Hippocampal formation (tissue), 2 donors: ENCODE measurements around the gene TSC2.
"Not testable (repeated sequence)": the region's sequence is repeated elsewhere in the genome, so short reads cannot be mapped to it uniquely, and the experiment has no call there.

ENCODE experiments used
- DNase-seq, 2 donors: peaks; one replicate each; lab custom pipeline; 2025; lab: John Stamatoyannopoulos, UW

TSC2 gene

DNA sequence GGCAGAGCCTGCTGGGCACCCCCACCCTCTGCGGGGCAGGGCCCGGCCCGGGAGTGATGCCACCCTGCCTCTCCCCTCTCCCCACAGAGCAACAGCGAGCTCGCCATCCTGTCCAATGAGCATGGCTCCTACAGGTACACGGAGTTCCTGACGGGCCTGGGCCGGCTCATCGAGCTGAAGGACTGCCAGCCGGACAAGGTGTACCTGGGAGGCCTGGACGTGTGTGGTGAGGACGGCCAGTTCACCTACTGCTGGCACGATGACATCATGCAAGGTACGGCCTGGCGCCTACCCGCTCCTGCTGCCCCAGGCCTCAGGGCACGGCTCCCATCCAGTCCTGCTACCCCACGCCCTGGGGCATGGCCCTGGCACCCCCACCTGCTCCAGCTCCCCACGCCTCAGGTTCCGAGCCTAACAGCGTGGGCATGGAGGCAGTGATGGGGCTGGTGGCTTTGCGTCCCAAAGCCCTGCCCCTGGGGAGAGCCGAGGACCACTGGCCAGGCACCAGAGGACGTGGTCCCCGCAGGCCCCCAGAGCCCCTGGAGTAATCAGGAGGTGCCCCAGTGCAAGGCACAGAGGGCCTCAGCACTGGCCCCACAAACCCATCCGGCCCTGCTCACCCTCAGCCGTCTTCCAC is 38.4 kb downstream of the TSC2 start:
- no peak for DNase-seq

DNA sequence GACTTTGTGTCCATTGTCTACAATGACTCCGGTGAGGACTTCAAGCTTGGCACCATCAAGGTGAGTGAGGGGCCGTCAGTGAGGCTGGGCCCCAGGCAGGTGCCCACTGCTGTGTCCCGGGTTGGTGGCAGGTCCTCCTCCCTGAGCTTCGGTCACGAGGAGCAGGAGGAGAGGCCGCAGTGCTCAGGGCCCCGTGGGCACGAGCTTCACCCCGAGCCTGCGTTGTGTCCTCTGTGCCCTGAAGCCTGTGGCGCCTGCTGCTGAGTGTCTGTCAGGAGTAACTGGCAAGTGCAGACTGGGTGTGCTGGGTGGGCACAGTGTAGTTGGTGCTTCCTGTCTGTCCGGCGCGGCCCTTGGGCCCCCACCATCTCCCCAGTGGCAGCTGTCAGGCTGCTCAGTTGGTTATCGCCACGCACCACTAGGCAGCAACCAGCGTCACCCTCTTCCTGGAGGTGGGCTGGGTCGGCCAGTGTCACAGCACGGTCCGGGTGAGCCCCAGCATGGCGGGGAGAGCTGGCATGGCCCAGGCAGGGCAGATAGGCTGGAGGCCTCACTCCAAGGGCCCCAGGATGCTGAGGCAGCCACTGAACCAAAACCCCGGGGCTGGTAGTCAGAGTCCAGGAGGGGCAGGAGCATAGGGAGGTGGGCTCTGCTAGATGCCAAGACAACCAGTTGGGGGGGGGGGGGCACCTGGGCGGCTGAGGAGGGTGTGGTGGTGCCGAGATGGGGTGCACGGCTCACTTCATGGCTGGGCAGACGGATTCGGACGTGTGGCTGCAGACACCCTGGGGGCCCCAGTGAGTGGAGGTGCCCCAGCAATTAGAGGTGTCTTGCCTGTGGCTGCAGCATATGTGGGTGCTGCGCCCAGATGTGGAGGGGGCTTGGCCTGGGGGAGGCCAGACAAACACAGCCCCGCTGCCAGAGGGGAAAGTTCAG is 39.3 kb downstream of the TSC2 start:
- DNase-seq: no peak

DNA sequence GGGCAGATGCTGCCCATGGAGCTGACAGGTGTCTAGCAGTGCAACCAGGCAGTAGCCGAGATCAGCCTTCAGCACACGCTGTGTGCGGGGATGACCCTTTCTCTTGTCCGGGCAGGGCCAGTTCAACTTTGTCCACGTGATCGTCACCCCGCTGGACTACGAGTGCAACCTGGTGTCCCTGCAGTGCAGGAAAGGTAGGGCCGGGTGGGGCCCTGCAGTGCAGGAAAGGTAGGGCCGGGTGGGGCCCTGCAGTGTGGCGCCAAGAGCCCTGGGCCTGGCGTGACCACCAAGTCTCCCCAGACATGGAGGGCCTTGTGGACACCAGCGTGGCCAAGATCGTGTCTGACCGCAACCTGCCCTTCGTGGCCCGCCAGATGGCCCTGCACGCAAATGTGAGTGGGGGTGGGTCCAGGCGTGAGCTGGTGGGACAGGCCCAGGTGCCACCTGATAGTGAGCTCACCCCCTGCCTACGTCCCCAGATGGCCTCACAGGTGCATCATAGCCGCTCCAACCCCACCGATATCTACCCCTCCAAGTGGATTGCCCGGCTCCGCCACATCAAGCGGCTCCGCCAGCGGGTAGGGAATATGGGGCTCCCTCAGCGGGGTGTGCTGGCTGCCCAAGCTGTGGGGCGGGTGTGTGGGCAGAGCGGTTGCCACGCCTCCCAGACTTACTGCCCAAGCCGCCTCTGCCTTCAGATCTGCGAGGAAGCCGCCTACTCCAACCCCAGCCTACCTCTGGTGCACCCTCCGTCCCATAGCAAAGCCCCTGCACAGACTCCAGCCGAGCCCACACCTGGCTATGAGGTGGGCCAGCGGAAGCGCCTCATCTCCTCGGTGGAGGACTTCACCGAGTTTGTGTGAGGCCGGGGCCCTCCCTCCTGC is 40.2 kb downstream of the TSC2 start:
- no peak for DNase-seq

DNA sequence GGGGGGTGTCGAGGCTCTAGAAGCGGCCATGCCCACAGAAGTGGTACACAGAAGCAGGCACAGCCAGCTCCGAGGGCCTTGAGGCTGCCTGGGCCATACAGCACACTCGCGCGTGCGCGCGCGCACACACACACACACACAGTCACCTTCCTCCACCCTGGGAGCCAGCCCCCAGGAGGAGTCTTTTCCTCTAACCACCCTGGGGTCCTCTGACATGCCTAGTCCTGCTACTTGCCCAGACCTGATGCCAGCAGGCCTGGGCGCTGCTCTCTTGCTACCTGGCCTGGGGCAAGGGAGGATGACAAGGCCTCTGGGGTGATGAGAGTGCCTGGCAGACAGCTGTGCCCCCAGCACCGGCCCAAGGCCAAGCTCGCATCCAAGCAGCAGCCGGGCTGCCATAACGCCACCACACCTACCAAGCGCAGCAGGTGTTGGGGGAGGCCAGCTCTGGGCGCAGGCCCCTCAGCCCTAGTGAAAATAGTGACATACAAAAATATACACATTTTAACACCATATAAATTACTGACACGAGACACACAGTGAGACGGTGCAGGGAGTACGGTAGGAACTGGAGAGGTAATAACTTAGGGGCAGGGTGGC is 41.1 kb downstream of the TSC2 start:
- DNase-seq: no peak

DNA sequence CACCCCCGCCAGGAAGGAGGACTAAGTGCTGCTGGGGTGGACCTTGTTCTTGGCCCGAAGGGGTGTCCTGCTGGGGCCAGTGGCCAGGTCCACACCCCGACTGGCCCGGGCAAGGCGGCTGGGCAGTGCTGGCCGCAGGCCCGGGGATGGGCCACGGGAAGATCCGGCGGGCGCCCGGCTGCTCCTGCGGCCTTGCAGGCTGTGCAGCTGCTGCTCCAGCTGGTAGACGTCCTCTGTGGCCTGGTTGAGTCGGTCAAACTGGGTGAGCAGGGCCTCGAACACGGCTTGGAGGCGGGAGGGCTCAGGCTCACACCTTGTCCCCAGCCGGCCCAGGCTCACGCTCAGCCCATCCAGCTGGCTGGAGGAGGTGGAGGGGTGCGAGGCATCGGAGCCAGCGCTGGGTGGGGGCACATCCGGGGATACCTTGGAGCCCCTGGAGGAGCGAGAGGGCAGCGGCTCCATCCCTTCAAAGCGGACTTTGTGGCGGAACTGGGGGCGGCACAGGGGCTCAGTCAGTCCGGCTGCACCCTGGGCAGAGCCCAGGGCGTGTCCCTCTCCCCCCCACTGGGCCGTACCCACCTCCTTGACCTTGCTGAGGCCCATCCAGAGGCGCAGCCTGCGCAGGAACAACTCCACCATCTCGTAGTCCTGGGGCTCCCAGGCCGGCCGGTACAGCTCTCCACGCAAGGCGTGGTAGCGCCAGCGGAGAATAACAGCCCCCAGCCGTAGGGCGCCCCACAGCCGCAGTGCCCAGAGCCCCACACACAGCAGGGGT is 42.1 kb downstream of the TSC2 start:
- DNase-seq: no peak

DNA sequence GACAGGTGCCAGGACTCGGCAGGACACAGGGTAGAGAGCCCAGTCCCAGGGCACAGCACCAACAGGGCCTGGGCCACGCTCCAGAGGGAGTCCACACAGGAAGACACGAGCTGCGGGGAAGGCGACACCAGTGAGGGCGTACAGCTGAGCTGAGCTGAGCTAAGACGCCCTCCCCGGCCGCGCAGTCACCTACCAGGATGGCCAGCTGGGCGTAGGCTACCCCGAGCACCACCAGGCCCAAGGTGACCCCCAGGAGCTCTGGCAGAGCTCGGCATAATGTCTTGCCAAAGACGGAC is 42.6 kb downstream of the TSC2 start:
- no peak for DNase-seq

DNA sequence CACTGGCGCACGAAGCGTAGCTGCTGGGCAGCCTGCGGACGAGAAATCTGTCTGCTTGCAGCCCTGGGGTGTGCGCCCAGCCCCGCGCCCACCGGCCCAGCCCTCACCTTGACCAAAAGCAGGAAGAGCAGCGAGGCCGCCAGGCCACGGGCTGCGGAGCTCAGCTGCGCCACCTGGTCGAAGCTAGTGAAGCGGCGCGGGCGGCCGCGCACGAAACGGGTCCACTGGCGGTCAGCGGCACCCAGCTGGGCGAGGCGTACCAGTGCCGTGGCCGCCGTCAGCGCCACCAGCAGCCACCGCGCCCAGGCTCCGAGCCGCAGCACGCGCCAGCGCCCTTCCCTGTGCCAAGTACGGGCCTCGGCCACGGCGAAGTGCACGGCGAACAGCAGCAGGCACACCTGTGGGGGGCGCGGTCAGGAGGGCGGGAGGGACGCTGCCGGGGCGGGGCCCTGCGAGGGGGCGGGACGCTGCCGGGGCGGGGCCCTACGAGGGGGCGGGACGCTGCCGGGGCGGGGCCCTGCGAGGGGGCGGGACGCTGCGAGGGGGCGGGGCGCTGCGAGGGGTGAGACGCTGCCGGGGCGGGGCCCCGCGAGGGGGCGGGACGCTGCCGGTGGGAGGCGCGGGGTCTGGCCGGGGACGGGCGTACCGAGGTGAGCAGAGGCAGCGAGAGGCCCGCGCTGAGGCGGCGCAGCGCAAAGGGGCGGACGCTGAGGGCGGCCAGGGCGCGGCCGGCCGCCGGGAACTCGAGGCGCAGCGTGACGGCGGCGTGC is 43.2 kb downstream of the TSC2 start:
- DNase-seq: no peak

DNA sequence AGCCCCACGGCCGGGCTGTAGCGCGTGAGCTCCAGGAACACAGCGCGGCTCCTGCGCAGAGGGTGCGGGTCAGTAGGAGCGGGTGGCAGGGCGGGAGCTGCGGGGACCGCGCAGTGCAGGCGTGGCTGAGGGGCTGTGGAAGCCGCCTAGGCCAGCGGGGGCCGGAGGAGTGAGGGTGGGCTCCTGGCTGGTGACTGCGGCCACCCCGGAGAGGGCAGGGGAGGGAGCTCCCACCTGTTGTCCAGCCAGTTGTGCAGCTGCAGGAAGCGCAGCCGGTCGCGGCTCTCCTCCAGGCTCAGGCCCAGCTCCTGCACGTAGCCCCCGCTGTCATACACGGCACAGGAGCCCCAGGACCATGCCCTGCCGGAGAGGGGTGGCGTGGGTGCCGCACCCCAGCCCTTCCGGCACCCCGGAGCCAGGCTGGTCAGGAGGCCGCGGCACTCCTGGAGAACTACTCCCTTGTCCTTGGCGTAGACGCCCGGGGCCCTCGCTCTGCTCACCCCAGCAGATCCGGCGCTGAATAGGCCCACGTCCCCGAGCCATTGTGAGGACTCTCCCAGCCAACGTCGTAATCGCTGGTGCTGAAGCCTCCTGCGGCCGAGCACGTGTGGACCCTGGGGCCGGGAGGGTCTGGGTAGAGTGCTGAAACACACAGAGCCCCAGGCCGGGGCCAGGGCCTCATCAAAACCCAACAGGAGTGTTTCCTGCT is 43.9 kb downstream of the TSC2 start:
- DNase-seq: no peak

DNA sequence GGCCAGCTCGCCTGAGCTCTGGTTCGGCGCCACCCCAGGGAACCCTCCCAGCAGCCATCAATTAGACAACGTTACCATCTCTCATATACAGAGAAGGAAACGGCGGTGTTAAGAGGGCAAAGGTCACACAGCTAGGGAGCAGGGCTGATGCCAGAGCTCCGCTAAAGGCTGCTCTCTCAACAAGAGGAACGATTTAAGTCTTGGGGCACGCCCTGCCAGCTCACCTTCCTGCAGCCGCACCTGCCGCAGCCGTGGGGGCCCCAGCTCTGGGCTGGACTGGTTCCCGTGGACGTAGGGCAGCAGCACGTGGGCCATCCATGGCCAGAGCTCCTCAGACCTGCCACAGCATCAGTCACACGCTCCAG is 44.5 kb downstream of the TSC2 start:
- no peak for DNase-seq

DNA sequence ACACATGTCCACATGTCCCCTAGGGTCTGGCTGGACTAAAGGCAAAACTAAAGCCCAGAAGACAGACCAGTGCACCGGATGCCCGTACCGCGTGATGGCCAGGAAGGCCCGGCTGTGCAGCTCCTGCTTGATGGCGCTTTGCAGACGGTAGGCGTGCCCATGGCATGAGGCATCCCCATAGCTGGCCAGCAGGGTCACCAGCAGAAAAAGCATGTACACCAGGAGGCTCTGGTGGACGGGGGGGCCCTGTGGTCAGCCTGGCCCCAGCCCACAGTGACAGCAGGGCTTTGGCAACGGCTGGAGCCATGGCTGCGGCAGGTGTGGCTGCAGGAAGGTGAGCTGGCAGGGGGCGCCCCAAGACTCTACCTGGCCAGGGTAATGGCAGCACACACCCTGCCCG is 45.1 kb downstream of the TSC2 start:
- DNase-seq: no peak

DNA sequence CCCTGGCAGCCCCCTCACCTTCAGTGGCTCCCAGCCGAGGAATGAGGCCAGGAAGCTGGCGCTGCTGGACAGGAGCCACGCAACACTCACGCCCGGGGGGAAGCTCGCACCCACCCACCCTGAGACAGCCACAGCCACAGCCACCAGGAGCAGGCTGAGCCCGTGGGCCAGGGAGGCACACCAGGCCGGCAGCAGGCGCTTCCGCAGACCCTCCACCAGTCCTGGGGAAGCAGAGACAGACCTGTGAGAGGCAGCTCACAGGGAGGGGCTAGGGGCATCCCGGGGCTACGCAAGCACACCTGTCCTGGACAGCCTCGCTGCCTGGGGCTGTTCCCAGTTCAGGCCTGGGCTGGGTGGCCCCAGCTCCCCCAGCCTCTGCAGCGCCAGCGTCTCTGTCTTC is 46.0 kb downstream of the TSC2 start:
- no peak for DNase-seq

DNA sequence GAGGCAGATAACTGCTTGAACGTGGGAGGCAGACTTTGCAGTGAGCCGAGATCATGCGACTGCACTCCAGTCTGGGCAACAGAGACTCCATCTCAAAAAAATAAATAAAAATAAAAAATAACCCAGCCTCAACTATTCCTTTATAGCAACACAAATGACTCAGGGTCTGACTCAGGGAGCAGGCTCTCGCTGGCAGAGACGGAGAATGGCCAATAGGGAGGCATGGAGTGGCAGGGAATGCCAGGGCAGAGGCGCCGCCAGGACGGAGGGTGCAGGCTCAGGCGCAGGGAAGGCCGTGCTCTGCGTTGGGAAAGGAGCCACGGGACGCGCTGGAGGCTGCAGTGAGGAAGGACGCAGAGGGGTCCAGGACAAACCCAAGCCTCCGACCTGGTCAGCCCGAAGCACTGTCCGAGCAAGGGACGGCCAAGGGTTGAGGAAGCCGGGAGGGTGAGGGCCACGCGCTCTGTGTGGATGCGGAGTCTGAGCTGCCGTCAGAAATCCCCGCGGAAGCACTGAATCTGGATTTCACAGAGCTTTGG is 47.6 kb downstream of the TSC2 start:
- no peak for DNase-seq

DNA sequence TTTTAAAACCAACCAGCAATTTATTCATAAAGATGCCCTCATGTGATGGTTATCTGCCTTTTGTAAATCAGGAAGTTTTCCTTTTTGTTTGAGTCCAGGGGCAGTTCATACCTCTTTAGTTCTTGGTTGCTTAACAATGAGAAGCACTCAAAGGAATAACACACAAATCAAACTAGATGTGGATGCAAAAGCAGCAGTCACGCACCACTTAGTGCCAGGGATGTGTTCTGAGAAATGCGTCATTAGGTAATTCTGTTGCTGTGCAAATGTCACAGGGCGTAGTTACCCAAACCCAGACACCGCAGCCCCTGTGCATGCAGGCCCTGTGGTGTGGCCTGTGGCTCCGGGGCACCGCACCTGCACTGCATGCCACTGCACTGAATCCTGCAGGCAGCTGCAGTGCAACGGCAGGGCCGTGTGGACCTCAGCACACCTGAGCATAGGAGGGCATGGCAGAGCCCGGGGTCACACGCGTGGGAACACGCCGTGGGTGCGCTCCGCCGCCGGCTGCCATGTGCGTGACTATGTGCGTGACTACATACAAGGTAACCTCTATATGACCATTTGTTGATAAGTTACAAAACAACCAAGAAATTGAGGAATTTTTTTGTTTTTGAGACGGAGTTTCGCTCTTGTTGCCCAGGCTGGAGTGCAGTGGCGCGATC is 48.3 kb downstream of the TSC2 start:
- DNase-seq: no peak

DNA sequence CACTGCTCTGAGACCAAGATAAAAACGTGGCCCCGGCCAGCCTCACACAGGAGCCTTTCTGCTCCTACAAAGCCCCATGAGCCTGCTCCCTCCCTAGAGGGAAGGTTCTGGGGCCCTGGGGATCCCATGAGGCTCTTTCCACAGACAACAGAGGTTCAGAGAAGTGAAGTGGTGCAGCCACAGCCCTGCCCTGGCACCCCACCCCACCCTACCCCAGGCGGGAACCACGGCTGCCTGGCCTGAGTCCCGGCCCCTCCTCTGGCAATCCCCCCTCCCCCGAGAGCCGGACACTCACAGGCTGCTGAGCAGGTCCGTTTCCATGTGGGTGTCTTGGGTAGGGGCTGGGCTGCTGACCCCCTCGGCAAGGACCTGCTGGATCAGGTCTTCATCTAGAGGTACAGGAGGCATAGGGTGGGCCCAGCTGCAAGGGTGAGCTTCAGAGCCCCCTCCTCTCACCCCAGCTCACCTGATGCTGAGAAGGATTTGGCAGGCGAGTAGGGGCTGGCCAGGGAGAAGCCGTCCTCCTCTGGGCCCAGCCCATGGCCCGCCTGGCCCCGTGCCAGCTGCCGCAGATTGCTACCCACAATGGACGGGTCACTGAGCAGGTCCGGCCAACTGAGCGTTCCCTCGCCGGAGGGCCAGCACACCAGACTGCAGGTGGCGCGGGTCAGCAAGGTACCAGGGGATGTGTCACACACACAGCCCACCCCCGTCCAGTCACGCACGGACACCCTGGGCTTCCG is 49.2 kb downstream of the TSC2 start:
- no peak for DNase-seq

DNA sequence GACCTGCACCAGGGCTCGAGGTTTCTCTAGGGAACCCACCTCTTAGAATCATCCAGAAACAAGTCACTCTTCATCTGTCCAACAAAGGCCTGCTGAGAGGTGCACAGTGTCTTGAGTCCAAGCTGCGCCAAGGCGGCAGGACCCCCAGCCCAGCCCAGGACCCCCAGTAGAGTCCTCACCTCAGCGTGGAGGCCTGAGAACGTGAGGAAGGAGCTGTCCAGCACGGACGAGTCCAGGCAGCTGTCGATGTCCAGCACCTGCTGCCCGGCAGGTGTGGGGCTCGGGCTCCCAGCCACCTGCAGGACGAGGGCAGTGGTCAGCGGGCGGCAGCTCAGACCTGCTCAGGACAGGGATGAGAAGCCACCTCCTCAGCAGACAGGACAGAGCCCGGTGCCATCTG is 49.9 kb downstream of the TSC2 start:
- DNase-seq: not testable (repeated sequence)

DNA sequence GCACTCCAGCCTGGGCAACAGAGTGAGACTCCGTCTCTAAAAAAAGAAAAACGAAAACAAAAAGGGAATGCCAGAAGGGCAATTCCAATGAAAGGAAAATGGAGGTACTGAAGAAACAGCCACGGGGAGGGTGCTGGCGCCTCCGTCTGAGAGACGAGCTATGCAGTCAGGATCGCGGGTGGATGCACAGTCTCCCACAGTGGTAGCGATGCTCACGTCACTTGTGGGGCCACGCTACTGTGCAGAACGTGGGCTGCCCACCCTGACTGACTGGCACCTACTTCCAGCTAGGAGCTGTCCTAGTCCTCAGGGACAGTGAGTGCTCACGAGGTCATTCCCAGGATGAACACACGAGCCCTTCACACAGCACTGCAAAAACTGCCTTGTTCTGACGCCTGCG is 53.8 kb downstream of the TSC2 start:
- not testable (repeated sequence) for DNase-seq

DNA sequence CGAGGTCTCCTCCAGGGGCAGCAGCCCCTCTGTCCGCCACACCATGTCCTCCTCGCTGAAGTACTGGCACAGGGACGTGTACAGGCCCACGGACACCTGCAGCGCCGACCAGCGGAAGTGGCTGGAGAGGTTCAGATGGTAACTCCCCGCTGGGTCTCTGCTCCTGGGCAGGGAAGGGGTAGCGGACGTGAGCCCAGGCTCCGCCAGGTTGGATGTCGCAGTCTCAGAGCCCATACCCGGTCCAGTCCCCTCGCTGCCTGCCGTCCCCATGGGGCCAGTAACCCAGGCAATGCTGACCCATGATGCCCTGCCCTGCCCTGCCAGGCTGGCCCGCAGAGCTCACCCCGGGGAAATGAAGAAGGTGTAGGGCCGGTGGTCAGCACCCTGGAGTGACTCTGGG is 54.7 kb downstream of the TSC2 start:
- no peak for DNase-seq

DNA sequence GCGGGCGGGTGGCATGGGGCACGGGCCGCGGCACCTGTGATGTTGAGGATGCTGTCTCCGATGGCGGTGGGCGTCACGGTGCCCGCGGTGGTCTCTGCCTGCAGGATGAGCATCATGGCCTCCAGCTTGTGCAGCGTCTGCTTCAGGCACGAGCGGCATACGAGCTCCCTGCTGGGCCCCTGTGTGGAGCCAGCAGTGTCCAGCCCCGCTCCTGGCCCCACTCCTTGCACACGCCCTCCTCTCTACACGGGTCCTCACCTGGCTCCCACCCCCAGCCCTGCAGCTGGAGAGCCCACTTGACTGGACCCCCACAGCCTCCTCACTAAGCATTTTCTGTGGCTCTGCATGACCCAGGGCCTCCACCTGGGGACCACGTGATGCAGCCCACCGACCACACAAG is 56.7 kb downstream of the TSC2 start:
- DNase-seq: not testable (repeated sequence)

DNA sequence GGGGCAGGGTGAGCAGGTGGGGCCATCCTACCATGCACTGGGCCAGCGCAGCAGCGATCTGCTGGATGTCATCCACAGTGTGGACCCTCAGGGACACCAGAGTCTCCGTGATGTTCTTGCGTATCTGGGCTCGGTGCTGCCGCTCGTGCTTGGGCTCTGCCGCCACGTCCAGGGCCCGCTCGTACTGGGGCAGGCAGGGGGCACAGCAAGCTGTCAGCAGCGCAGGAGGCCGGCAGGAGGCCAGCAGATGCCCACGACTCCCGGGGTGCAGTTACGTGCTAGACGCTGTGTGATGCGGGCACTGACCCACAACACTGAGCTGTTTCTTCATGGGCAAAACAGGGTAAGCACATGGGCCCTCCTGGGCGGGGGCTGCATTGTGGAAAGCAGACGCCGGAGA is 57.5 kb downstream of the TSC2 start:
- DNase-seq: not testable (repeated sequence)
